Frontal cortex (tissue), 4 donors: ENCODE data around the gene FFAR4. TPM values are rescaled to one million over a fixed set of nuclear protein-coding genes. Genes with fewer than 3 reads are reported as not detected.

ENCODE experiments used
- DNase-seq, 2 donors: peaks; one replicate each; pipeline ENCODE4 v3.0.0; 2012; ENCODE audit warnings: low spot score in 2 of 2
- FAIRE-seq: peaks from 2 replicates; lab custom pipeline; 2012; peaks lifted over from hg19 to GRCh38; lab: Jason Lieb, UNC
- total RNA-seq: library from RNA; depleted of rRNA; stranded (reverse); fragments of >200 nt; gene quantifications from one replicate; pipeline ENCODE4 v1.2.3, GENCODE V29; 2014
- donor health status: control.
- donor health status: control.
- donor health status: control.

The FFAR4 gene
- total RNA-seq, 1 donor from 2014 or later, result not detected

DNA sequence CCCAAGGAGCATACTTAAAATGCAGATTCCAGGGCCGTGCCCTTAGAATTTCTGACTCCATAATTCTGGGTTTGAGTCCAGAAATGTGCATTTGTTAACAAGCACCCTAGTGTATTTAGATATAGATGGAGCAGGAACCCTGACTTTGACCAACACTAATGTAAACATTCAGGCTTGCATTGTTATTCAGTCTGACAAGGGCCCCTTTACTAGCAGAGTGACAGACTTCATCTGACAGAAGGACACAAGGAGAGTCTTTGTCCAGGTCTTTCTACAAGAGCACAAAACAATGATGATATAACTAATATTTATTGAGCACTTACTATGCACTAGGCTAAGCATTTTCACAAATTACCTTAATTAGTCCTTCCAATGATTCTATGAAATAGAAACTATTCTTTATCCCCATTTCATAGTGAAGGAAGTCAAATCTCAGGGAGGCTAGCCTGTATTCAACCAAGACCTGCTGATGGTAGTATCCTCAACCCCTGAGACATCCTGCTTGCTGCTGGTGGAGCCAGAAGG lies 30.7 kb downstream of the FFAR4 start:
- FAIRE-seq (no peak), DNase-seq (no peak)

DNA sequence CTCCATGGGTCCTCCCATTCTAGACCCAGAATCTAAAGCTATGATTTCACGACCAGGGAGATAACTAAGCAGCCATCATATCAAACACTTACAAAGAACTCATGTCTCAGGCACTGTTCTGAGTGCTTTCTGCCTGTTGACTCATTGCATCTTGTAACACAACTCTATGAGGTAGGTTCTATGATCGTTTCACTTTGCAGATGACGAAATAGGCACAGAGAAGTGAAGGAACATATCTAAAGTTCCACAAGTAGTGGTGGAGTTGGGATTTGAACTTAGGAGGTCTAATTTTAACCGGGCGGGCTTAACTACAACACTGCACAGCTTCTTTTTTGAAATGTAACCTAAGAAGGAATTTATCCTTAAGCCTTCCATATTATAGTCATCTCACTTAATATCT lies 31.7 kb downstream of the FFAR4 start:
- DNase-seq, result no peak
- no peak for FAIRE-seq

GRCh38 chr10:93599335-93599734 lies 32.9 kb downstream of the FFAR4 start:
- FAIRE-seq, result no peak
- DNase-seq, result no peak

DNA sequence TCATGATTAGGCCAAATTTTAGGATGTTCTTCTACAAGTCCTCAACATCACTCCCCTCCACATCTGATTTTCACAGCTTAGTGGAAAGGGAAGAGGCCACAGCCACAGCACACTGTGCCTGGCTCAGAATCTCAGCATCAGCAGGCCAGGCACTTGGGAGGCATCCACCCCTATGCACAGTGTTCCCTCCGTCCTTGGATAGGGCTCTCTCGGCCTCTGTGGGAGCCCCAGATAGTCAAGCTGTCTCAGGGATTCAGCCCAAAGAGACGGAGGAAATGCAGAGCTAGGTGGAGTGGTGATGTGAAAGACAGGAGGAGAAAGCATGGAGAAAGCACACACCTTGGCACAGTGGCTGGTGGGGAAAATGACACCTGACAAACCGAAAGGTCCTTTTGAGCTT lies 33.3 kb downstream of the FFAR4 start:
- FAIRE-seq, result no peak
- no peak for DNase-seq

- DNase-seq (peak in 1 of 2 donors; percentile 37), FAIRE-seq (no peak)
Observed at GRCh38 chr10:93600446-93601145, 34.1 kb downstream of the FFAR4 start.

GRCh38 chr10:93601146-93601773 lies 34.8 kb downstream of the FFAR4 start, which contains the start of gene RBP4:
Gene RBP4 (minus strand): TSS chr10:93601235. CDS start chr10:93601028, 207 bp downstream.
- DNase-seq (no peak), FAIRE-seq (no peak)

GRCh38 chr10:93601774-93602162 lies 35.3 kb downstream of the FFAR4 start:
- FAIRE-seq (no peak), DNase-seq (no peak)

DNA sequence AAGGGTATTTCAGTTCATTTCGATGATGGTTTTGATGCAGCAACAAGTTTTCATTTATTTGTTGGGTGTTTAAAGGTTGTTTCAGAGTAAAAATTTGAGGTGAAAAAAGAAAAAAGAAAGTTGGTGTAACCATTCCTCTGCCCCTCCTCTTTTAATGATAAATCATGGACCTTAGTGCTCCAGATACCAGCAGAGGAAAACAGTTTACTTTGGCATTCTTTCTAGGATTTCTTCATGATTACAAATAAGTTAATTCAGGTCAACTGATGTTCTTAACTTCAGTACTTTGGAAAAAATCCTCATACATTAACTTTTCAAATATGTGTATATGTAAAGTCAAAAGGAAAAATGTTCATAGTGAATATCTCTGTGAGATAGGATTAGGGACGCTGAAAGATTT lies 36.6 kb downstream of the FFAR4 start:
- DNase-seq, result no peak
- no peak for FAIRE-seq

DNA sequence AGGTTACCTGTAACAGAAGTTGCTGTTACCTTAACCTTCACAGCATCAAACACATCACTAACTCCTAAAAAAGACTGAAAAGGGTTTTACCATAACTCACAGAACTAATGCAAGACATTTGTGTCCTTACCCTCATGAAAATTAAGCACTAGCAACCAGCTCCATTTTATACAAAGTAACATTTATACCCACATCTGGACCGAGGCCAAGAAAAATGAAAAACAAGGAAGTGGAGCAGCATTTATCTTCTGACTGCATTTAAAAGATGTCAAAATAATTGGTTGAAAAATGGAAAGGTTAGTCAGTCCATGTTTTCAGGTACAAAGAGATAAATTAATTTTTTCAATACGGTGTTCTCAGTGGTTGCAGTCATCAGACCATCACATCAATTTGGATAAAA lies 37.7 kb downstream of the FFAR4 start:
- FAIRE-seq, result no peak

DNA sequence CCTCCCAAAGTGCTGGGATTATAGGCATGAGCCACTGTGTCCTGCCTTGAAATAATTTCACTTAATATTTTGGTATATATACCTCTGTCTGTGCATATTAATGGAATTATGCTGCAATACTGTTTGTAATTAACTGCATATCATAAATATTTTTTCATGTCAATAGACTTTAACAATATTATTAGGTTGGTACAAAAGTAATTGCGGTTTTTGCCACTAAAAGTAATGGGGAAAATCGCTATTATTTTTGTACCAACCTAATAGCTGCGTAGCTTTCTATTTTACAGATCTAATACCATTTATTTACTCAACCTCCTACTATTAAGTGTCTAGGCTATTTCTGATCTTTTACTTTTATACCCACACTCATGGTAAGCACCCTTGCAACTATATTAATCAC lies 42.0 kb downstream of the FFAR4 start:
- no peak for FAIRE-seq
- DNase-seq, result no peak

More for the DNA sequence above, 37.7 kb downstream of the FFAR4 start:
- no peak for DNase-seq

DNA sequence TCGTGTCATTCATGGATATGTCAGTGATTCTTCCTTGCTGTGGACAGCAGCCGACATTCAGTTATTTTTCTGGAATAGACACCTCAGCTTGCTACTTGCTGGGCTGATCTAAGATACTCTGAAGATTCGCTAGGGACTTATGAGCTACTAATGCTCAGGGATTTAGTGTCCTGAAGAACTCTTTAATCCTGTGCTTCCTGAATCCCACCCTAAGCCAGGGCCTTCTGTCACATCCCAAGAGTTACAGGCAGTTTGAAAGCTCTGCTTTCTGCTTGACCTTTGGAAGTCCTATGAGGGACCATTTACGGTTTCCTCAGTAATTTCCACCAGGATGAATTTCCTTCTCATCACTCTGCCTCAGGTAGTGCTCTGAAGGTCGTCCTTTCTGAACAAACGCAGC lies 45.8 kb downstream of the FFAR4 start, which contains the start of gene PDE6C:
Gene PDE6C, plus strand, starts transcription at position 227 of the 400 bp plus-strand sequence. CDS start 189 bp downstream, outside the sequence.
- DNase-seq (no peak), FAIRE-seq (no peak)

- no peak for DNase-seq
- no peak for FAIRE-seq
Observed at GRCh38 chr10:93613126-93613525, 46.7 kb downstream of the FFAR4 start.

GRCh38 chr10:93614101-93614825 lies 47.8 kb downstream of the FFAR4 start:
- FAIRE-seq (no peak), DNase-seq (no peak)

DNA sequence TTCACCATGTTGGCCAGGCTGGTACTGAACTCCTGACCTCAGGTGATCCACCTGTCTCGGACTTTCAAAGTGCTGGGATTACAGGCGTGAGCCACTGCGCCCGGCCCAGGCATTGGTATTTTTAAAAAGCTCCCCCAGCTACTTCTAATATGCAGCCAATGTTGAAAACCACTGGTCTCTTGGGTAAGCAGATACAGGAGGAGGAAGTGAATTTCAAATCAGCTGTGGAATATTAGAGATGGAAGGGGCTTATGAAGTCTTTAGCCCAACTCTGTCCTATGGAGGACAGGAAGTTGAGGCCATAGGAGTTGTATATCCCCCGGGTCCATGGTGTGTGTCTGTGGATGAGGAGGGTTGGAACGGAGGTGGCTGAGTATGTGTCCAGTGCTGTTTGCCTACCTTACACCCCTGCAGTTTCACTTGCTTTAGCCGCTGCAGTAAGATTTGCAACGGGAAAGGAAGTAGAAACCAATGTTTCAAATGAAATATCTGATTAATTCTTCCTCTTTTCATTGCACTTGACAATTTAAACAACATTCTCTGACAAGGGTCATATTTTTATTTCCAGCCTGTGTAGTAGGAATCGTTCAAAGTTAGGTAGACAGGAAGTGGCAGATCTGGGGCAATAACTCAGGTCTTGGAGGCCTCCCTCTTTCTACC lies 49.2 kb downstream of the FFAR4 start:
- FAIRE-seq, result no peak
- no peak for DNase-seq

DNA sequence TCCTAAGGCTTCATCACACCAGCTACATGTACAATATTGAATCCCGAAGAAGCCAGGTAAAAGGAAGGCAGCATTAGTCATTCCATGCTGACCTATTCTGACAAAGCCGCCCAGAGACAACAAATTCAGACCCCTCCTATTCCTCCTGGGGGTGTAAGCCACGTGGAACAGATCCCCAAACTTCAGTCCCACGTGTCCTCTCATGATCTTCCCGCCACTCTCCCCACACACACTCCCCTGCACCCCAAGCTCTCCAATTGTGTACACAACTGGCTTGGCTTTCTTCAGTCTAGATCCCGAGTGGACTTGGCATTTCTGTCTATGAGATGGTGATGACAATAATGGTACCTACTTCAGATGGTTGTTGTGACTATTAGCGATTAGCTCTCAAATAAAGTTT lies 54.5 kb downstream of the FFAR4 start:
- DNase-seq (no peak), FAIRE-seq (no peak)

DNA sequence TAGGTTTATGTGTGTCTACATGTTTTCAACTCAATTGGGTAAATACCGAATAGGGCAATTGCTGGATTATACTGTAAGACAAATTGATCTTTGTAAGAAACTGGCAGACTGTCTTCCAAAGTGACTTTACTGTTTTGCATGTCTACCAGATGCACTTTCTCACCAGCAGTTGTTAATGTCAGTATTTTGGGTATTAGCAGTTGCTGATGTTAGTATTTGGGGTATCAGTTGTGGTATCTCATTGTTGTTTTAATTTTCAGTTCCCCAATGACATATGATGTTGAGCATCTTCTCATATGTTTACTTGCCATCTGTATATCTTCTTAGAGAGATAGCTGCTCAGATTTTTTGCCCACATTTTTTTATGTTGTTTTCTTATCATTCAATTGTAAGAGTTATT lies 56.5 kb downstream of the FFAR4 start:
- DNase-seq (no peak), FAIRE-seq (no peak)

GRCh38 chr10:93628858-93629257 lies 62.4 kb downstream of the FFAR4 start:
- FAIRE-seq (no peak), DNase-seq (no peak)

- FAIRE-seq, result no peak
Observed at GRCh38 chr10:93629647-93630305, 63.3 kb downstream of the FFAR4 start.

More at GRCh38 chr10:93629647-93630305, 63.3 kb downstream of the FFAR4 start:
- no peak for DNase-seq
